Uterus (tissue), 2 donors: ENCODE data around the gene CALN1.

Experiments
- CTCF ChIP-seq, 4 experiments: fragments of 200-600 bp in 2 of 4; fragments of 450-650 bp in 2 of 4; sonication (generic) in 2 of 4; IDR thresholded peaks; one replicate each; pipeline ENCODE4 v1.5.1; 2016 to 2019; ENCODE audit warnings: antibody characterized with exemption in 4 of 4, mild to moderate bottlenecking in 2 of 4, moderate library complexity in 1 of 4
- POLR2A ChIP-seq, 2 donors: fragments of 450-650 bp; IDR thresholded peaks; one replicate each; pipeline ENCODE4 v1.6.1; 2016; ENCODE audit warnings: antibody characterized with exemption in 2 of 2, mild to moderate bottlenecking in 1 of 2, moderate library complexity in 1 of 2

GRCh38 chr7:72077786-72078185, 334.4 kb downstream of the CALN1 start:
- TF ChIP-seq CTCF (IDR thresholded peaks at IDR 0.05) (no peak), POLR2A (IDR thresholded peaks at IDR 0.05) (no peak)
